ENCODE results near the gene PDE2A. TPM values are rescaled to one million over a fixed set of nuclear protein-coding genes. Genes with fewer than 3 reads are reported as not detected.

The PDE2A gene
- total RNA-seq, 4 donors from 2014 or later = 13.4 to 26.6 (median 21.9) TPM

GRCh38 chr11:72682858-72683243, 8.6 kb upstream of the PDE2A start:
- Histone ChIP-seq H3K36me3 (peaks cover 0 to 8% of the 10 kb centered on the region in 2 donors), H3K27me3 (peaks cover 16 to 18% (median 18%) of the 10 kb centered on the region in 3 donors), H3K4me1 (no peaks in the 10 kb centered on the region), H3K9me3 (no peaks in the 10 kb centered on the region), H3K4me3 (no peak overlapping the region), H3K27ac (no peak overlapping the region)
- in situ Hi-C loops (cut with MboI; ENCODE audit: low sequenced_read_pairs in 4 of 4) (no loop called here), intact Hi-C loops (cut with DNase I; ENCODE audit: low total_unique reads) (loop anchor here (2.0 kb wide), 1 partner anchor 98 kb away; no protein-coding TSS in a partner anchor)
- ATAC-seq (no peak), DNase-seq (no peak)
- no peak for TF ChIP-seq CTCF (IDR thresholded peaks at IDR 0.05 in 4 of 5, conservative IDR thresholded peaks at IDR 0.05 in 1 of 5)
- no peak for TF ChIP-seq POLR2A (IDR thresholded peaks at IDR 0.05)

- Histone ChIP-seq H3K27me3 (peaks cover 21 to 24% (median 23%) of the 10 kb centered on the region in 3 donors), H3K9me3 (no peaks in the 10 kb centered on the region), H3K4me3 (no peak overlapping the region), H3K27ac (no peak overlapping the region), H3K36me3 (peaks cover 0 to 3% of the 10 kb centered on the region in 2 donors), H3K4me1 (no peaks in the 10 kb centered on the region)
- in situ Hi-C loops (cut with MboI; ENCODE audit: low sequenced_read_pairs in 4 of 4) = no loop called here
- no peak for TF ChIP-seq POLR2A (IDR thresholded peaks at IDR 0.05)
- intact Hi-C loops (cut with DNase I; ENCODE audit: low total_unique reads) = loop anchor here (2.0 kb wide), 1 partner anchor 98 kb away; no protein-coding TSS in a partner anchor
- no peak for DNase-seq
- ATAC-seq = no peak
These were observed 8.1 kb upstream of the PDE2A start for GRCh38 chr11:72682238-72682857.

GRCh38 chr11:72681226-72682153, 7.3 kb upstream of the PDE2A start:
- H3K4me1 ChIP-seq = no peaks in the 10 kb centered on the region
- intact Hi-C loops (cut with DNase I; ENCODE audit: low total_unique reads) = loop anchor here (2.0 kb wide), 1 partner anchor 97 kb away; no protein-coding TSS in a partner anchor
- DNase-seq = no peak
- H3K27me3 ChIP-seq = peaks cover 30 to 32% (median 32%) of the 10 kb centered on the region in 3 donors
- no peaks in the 10 kb centered on the region for H3K36me3 ChIP-seq
- H3K27ac ChIP-seq = no peak overlapping the region
- no peak for ATAC-seq
- in situ Hi-C loops (cut with MboI; ENCODE audit: low sequenced_read_pairs in 4 of 4) = no loop called here
- H3K4me3 ChIP-seq = no peak overlapping the region
- TF ChIP-seq CTCF (IDR thresholded peaks at IDR 0.05 in 4 of 5, conservative IDR thresholded peaks at IDR 0.05 in 1 of 5) = no peak
- TF ChIP-seq POLR2A (IDR thresholded peaks at IDR 0.05) = no peak
- no peaks in the 10 kb centered on the region for H3K9me3 ChIP-seq

GRCh38 chr11:72680624-72681158, 6.5 kb upstream of the PDE2A start:
- no peaks in the 10 kb centered on the region for H3K9me3 ChIP-seq
- no peak overlapping the region for H3K27ac ChIP-seq
- DNase-seq (no peak), ATAC-seq (no peak)
- no peaks in the 10 kb centered on the region for H3K4me1 ChIP-seq
- in situ Hi-C loops (cut with MboI; ENCODE audit: low sequenced_read_pairs in 4 of 4) = no loop called here
- H3K27me3 ChIP-seq = peaks cover 37 to 38% (median 38%) of the 10 kb centered on the region in 3 donors
- no peak overlapping the region for H3K4me3 ChIP-seq
- TF ChIP-seq CTCF (IDR thresholded peaks at IDR 0.05 in 4 of 5, conservative IDR thresholded peaks at IDR 0.05 in 1 of 5) (no peak), POLR2A (IDR thresholded peaks at IDR 0.05) (no peak)
- no peaks in the 10 kb centered on the region for H3K36me3 ChIP-seq
- intact Hi-C loops (cut with DNase I; ENCODE audit: low total_unique reads) = no loop called here

- Histone ChIP-seq H3K36me3 (no peaks in the 10 kb centered on the region), H3K27ac (no peak overlapping the region), H3K9me3 (no peaks in the 10 kb centered on the region), H3K4me3 (no peak overlapping the region), H3K4me1 (no peaks in the 10 kb centered on the region), H3K27me3 (peaks cover 45 to 46% (median 46%) of the 10 kb centered on the region in 3 donors)
- ATAC-seq = no peak
- in situ Hi-C loops (cut with MboI; ENCODE audit: low sequenced_read_pairs in 4 of 4) = loop anchor here in 1 of 4 donors (10.0 kb wide), 1 partner anchor 205 kb away; no protein-coding TSS in a partner anchor
- TF ChIP-seq CTCF (IDR thresholded peaks at IDR 0.05 in 4 of 5, conservative IDR thresholded peaks at IDR 0.05 in 1 of 5) (no peak), POLR2A (IDR thresholded peaks at IDR 0.05) (no peak)
- no peak for DNase-seq
- intact Hi-C loops (cut with DNase I; ENCODE audit: low total_unique reads) = no loop called here
These were observed 5.6 kb upstream of the PDE2A start for GRCh38 chr11:72679869-72680268.

Measured in gastrocnemius medialis (tissue), 4 donors.